NCI-H1105 treated with DMSO at 0.1 percent for 48 hours (cell line): ENCODE data around the gene C19orf12.

Experiments used
- DNase-seq: peaks from one replicate; lab custom pipeline; 2025; lab: John Stamatoyannopoulos, UW

C19orf12 gene

DNA sequence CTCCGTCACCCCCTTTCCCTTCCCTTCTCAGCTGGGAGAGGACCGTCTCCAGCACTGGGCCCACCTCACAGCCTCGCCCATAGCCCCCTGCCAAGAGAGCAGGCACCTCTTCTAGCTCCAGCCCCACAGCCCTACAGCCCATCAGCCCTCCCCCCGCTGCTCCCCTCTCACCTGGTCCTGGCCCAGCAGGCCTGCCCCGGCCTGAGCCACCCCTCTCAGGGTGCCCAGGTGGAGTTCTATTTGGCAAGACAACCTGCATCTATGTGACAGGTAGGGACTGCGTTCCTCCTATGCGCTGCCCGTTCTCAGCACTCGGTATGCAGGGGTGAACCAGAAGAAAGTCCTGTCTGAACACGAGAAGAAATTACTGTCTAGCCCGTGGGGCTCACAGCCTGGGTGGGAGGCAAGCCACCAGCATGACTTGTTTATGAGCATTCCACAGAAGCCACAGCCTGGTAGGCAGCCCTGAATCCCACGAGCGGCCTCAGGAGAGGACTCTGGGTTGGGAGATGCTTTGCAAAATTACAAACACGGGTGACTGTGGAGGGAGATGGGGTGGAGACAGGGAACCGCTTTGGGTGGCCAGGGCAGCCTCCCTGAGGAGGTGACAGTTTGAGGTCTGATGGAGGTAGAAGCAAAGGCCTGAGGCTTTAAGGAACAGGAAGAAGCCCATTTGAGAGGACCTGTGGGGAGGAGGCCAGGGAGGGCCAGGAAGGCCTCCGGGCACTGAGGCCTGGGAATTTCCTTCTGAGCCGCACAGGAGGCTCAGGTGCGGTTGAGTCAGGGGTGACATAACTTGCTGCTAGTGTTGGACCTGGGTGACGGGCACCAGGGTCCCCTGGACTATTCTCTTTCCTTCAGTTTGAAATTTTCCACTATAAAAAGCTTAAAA lies 51.0 kb downstream of the C19orf12 start:
- DNase-seq: no peak

DNA sequence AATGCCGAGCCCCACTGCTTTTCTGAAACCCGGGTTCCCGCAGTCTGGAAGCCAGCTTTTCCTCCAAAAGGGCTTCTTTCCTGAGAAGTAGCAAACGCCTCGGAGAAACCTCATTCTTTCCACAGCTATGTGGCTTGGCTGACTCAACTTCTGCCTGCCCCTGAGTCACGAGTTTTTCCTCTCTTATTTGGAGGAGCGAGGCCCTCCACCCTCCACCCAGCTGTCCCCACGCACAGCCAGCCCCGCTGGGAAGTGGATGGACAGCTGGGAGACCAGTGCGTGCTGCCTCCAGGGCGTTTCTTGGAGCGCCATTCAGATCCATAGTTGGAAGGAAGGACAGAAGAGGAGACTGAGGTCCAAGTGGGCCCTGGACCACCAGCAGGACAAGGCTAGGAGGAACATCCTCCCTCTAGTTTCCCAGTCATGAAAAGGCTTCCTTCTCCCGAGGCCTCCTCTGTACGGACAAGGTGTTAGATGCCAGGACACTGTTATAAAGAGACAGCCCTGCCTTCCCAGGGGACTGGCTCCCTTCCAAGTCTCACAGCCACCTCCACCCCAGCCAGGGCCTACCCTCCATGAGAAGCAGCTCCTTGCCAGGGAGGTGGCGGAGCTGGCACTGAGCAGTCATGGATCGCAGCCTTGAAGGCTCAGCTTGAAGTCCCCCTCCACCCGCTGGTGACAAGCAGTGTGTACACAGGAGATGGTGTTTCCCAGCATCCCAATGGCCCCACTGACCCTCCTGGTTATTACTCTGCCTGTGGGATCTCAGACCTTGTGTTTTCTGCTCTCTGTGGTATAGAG lies 52.3 kb downstream of the C19orf12 start:
- DNase-seq: peak; percentile 9

DNA sequence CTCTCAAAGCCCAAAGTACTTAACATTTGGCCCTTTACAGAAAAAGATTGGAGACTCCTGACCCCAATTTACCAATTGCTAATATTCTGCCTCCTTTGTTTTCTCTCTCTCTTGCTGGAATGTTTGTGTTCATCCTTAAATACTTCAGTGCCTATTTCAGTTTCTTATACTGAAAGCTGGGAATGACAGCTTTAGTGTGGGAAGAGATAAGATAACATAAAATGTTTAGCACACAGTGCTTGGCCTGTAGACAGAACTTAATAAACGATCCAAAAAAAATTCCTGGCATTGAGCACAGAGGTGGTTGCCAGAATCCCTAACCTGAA lies 52.8 kb downstream of the C19orf12 start:
- no peak for DNase-seq

DNA sequence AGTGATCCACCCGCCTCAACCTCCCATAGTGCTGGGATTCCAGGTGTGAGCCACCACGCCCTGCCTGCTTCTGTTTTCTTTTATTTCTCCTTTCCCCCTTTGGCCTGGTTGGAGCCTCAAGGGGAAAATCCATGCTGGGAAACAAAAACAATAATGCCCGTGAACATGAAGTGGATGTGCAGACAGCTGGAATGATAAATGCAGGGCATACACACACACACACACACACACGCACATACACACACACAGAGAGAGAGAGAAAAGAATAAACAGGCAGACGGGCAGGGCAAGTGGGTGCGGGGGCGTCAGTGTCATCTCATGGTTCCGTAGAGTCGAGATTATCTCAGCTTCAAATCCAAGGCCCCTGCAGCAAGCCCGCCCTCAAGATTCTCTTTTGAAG lies 54.2 kb downstream of the C19orf12 start:
- no peak for DNase-seq

DNA sequence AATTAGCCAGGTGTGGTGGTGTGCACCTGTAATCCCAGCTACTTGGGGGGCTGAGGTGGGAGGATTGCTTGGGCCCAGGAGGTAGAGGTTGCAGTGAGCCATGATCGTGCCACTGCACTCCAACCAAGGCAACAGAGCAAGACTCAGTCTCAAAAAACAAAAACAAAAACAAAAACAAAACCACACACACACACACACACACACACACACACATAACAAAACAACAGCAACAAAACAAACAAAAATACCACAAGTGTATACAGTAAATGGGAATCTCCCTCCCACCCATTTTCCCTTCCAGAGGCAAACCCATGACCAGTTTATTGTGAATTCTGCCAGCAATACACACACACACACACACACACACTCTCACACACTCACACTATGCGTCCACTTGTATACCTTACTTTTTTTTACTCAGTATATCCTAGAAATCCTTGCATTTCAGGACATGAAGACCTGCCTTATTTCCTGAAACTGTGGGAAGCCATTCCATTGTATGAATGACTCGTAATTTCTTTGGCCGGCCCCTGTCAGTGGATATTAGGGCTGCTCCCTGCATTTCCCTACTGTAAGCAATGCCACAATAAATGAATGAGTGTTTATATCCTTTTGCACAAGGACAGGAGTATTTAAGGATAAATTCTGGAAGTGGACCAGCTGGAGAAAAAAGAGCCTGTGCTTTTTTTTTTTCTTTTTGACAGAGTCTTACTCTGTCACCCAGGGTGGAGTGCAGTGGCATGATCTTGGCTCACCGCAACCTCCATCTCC lies 56.7 kb downstream of the C19orf12 start:
- DNase-seq: no peak

DNA sequence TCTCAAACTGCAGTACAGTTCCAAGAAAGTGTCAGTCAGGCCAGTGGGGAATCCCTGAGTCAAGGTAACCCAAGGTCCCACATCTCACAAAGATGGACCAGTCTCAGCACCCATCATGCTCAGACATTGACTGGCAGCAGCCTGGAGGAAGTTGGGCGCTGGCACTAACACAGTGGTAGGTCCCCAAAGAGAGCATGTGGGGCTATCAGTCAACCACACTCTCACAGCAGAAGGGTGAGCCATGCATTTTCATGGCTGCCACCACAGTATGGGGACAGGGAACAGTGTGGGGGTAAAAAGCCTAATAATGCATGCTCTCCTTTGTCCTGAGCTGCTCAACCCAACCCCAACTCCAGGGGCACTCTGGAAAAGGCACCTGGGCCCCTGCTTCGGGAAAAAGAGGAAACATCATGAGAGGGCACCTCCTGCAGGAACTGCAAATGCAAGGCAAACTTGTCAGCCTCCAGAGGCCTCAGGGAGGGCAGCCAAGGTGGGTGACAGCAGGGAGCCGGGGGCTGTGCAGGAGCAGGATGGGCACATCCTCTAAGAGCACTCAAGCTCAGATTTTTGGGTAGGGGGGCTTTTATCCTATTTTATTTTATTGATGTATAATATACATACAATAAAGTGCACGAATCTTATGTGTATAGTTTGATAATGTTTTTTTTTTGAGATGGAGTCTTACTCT lies 59.3 kb downstream of the C19orf12 start:
- DNase-seq: no peak

DNA sequence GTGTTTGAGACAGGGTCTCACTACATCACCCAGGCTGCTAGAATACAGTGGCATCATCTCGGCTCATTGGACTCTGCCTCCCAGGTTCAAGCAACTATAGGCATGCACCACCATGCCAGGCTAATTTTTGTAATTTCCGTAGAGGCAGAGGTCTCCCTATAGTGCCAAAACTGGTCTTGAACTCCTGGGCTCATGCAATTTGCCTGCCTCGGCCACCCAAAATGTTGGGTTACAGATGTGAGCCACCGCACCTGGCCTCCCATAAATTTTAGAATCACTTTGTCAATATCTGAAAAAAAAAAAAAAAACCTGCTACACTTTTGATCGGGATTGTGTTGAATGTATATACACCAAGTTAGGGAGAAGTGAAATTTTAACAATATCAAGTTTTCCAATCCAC lies 61.7 kb downstream of the C19orf12 start:
- no peak for DNase-seq

DNA sequence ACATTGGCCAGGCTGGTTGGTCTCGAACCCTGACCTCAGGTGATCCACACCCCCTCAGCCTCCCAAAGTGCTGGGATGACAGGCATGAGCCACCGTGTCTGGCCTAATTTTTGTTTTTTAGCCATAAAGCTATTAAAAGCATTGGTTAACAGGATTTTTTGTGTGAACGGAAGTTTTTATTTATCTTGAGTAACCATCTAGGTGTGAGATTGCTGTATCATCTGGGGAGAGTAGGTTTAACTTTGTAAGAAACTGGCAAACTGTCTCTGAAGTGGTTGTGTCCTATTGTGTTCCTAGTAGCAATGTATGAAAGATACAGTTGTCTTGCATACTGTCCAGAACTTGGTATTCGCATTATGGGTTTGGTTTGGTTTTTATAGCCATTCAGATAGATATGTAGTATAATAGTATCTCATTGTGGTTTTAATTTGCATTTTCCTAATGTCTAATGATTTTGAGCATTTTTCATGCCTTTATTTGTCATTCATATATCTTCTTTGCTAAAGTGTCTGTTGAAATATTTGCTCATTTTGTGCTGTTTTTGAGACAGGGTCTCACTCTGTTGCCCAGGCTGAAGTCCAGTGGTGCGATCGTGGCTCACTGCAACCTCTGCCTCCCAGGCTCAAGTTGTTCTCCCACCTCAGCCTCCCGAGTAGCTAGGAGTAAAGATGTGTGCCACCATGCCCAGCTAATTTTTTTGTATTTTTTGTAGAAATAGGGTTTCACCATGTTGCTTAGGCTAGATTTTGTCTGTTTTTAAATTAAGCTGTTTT lies 63.3 kb downstream of the C19orf12 start:
- DNase-seq: no peak

DNA sequence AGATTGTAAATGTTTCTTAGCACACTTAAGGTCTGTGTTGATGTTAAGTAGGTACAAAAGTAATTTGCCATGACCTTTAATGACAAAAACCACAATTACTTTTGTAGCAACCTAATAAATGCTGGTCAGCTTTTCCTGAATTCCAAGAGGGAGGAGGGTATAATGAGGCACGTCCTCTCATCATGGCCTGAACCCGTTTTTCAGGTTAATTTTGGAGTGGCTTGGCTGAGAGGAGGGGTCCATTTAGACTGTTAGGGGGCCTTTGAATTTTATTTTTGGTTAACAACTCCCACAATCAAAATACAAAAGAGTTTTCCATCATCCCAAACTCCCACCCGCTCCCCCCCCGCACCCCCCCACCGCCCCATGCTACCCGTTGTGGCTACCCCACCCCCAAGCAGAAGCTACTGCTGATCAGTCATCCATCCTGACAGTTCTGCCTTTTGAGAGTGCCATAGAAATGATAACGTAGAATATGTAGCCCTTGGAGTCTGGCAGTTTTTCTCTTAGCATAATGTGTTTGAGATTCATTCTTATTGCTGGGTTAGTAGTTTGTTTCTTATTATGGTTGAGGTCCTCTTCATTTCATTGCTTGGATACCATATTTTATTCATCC lies 64.2 kb downstream of the C19orf12 start:
- DNase-seq: no peak
